ENCODE measurements around the gene MFSD2A.
"Not testable (repeated sequence)": the region's sequence is repeated elsewhere in the genome, so short reads cannot be mapped to it uniquely, and the experiment has no call there.

The MFSD2A gene

DNA sequence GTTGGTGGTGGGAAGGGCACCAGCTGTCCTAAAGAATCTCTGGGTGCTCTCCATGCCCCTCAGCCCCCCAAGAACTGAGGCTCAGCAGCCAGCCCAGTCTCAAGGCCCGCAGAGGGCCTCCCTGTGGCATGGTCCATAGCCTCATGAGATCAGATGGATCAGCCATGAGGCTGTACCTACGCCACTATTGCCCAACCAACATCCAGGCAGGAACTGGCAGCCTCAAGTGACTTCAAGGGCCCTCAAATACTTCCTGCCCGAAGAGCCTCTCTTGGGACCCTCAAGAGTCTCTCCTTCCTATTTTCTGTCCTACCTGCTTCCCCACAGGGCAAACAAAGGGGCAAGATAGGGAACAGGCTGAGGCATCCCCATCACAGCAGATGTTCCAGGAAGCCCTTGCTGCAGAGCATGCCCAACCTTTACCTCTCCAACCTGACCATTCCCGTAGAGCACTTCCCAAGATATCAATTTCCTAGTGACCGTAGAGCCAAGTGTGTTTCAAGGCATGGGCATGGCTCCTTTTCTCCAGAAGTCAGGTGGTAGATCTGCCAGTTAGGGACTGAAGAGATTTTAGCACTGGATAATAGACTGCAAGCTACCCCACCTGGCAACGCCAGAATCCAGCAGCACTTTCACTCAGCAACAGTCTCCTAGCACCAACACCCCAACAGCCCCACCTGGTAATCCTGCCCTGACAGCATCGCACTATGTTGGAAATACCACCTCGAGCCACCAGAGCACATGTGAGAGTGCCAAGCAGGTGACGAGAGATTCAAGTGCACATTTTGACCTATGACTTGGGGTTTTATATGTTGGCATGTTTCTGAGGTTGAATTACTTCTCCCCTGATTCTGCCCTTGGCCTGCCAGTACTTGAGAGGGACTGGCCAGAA, 13.7 kb upstream of the MFSD2A start:
- no peak for DNase-seq

DNA sequence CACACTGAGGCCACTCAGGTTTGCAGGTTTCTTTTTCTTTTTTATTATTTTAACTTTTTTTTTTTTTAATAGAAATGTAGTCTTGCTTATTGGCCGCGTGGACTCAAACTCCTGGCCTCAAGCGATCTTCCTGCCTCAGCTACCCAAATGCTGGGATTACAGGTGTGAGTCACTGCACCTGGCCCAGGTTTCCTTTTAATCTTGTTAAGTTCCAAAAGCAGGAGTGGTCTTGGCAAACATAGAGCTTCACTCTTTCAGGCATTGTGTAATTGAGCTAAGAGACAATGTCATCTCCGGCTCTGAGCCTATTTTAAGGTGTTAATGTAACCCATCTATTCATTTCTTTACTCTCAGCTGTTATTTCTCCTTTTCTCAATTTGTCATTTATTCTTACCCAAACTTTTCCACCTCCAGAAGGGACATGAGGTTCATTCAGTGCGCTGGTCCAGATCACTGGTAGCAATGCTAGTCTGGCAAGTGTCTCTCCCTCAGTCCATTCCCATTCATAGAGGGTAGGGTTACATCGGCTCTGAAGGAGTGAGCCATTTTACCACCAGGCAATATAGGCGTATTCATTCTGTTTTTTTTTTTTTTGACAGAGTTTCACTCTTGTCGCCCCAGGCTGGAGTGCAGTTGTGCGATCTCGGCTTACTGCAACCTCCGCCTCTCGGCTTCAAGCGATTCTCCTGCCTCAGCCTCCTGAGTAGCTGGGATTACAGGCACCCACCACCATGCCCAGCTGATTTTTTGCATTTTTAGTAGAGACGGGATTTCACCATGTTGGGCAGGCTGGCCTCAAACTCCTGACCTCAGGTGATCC, 11.3 kb upstream of the MFSD2A start:
- DNase-seq = no peak

DNA sequence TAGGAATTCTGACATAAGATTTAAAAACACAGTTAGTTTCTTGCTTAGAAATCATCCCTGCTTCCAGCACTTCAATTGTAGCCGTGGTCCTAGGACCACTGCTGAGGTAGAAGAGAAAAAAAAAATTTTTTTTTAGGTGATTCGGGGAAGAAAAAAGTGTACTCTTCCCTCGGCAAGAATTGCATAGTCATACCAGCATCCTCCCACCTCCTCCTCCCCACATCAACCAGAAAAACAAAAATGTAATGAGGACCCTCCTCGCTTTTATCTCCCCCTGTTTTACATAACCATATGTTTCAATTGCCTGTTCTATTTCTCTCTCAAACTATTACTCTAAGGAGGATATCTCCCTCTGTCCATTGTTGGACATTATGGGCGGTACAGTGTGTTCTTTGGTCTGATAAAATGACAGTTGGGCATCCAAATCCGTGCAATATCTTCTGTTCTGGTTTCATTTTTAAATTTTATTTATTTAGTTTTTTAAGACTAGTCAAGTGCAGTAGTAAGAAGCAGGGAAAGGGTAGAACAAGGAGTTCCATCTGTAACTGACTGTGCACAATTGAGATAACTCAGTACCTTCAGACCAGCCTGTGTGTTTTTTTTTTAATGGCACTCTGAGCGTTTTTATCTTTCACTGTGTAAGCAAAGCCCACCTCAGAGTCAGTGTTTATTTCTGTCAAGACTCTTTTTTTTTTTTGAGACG, 10.4 kb upstream of the MFSD2A start:
- no peak for DNase-seq

DNA sequence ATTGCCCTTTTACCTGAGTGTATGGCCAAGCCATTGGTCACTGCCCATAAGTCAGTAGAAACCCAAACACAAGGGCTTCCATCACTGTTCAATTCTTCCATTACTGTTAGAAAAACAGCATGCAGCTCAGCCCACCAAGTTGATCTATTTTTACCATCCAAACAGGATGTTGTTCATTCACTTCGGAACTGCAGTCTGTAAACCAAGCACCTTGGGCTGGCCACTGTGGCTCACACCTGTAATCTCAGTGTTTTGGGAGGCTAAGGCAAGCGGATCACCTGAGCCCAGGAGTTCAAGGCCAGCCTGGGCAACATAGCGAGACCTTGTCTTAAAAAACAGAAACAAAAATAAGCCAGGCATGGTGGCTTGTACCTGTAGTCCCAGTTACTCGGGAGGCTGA, 8.7 kb upstream of the MFSD2A start:
- DNase-seq = no peak

DNA sequence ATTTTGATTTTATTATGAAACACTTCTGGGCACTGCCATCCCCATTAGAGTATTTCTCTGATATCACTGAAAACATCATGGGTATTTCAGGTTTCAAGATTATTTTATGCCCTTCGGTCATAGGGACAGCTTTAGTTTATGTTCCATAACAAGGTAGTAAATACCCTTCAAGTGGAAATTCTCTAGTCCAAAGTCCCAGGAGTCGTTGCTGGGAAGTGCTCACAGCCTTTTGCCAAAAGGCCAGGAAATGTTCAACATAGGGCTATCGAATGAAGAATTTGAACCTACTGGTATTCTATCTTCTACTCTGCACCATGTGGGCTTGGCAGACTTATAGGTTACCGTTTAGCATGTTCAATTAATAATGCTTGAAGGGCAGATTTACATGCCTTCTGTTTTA, 7.7 kb upstream of the MFSD2A start:
- no peak for DNase-seq

DNA sequence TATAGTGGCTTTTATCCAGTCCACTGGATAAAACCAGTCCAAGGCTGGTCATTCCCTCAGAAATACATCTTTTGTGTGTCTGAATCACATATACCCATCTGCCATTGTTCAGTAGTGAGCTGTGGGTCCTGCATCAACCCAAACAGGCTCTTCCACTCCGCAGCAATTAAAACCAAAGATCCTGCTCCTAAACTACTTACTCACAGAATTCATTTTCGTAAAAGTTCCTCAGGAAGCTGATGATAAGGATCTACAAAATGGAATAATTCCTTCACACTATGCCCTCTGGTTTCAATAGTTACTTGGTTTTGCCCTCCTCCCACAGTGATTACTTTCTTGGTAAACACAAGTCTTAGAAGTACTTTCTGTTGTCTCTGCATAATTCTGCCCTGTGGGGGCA, 5.1 kb upstream of the MFSD2A start:
- no peak for DNase-seq

DNA sequence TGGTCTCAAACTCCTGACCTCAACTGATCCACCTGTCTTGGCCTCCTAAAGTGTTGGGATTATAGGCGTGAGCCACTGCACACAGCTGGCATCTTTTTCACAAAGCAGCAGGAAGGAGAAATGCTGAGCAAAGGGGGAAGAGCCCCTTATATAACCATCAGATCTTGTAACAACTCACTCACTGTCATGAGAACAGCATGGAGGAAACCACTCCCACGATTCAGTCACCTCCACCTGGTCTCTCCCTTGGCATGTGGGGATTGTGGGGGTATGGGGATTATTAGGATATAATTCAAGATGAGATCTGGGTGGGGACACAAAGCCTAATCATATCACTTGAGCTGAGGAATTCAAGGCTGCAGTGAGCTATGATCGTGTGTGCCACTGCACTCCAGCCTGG, 3.0 kb upstream of the MFSD2A start:
- no peak for DNase-seq

DNA sequence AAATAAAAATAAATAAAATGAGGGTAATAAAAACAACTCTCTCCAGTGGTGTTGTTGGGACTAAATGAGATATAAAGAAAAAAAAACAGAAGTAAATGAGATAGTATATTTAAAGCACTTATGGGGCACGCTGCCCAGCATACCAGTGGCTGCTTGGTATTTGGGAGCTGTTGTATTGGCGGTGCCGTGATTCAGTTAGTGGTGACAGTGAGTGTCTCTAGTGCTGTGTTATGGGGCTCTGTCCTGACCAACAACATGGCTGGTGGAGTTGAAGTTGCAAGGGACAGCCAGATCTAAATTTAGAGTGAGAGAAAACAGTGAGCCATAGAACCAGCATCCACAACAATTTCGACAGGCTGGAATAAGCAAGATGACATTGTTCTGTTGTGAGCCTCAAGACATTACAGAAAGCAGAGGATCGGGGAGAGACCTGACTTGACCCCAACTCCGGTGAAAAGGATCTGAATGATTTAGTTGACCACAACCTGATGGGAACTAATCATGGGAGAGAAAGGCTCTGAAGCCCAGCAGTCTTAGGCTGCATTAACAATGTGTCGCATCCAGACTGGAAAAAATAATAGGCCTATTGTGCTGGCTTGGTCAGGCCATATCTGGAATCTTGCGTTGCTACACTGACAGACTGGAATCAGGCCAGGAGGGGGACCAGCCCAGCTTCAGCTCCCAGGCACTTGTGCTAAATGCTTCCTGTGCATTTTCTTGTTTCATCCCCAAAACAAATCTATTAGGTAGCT, 2.4 kb upstream of the MFSD2A start:
- DNase-seq = no peak

DNA sequence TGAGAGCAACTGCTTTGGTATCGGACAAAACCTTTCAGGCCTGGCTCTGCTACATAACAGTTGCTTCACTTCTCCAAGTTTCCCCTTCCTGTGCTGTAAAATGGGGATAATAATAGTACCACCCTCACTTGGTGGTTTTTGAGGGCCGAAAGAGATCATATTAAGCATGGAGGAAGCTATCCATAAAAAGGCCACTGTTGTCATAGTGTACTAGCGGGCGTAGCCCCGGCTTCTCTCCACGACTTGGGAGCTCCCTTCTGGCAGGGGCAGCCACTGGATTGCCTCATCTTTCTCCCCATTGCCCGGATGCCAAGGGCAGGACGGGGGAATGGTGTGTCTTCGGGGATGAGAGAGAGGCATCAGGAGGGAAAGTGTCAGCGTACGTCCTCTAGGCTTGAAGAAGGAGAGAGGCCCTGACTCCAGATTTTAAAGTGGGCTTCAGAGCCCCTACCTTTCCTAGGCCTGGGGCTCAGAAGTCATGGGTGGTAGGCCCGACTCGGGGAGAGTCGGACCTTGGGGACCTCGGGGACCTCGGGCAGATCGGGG, 548 bp upstream of the MFSD2A start:
- DNase-seq = no peak

DNA sequence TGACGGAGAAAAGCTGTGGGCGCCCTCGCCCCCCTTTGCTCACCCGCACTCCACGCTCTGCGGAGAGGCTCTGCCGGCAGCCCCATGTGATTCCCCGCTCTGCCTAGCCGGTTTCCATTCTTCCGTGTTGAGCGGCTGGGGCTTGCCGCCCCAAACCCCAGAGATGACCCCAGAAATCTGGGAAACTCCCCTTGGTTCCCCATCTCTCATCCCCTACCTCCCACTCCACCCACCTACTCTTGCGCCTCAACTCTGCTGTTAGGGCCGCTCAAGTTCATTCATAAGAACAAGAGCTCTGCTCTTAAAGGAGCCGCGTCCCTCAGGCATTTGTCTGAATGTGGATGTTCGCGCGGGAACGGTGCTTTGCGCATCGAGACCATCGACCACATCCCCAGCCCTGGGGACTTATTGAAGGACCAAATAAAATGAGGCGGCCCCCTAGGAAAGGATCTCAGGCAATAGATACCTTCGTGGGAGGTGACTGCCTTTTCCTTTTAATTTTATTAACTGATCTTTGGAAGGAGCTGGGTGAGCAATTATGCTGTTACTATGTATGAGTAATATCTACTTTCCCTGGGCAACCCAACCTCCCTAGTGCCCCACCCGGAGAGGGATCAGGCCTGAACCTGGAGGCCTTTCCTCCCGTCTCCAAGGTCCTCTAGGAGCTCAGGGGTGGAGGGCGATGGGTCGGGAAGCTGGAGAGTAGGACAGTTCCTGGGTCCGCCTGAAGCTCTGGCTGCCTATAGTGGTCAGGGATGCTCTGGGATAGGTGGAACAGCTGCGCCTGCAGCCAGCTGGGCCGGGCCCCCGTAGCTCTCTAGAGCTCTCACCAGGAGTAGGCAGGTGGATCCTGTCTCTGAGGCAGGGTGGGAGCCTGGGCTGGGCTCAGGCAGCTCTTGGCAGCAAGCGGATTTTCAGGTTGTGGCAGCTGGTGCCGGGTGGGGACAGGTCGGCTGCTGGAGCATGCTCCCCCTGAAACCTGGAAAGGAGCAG, 898 bp downstream of the MFSD2A start:
- peak; percentile 54 for DNase-seq

DNA sequence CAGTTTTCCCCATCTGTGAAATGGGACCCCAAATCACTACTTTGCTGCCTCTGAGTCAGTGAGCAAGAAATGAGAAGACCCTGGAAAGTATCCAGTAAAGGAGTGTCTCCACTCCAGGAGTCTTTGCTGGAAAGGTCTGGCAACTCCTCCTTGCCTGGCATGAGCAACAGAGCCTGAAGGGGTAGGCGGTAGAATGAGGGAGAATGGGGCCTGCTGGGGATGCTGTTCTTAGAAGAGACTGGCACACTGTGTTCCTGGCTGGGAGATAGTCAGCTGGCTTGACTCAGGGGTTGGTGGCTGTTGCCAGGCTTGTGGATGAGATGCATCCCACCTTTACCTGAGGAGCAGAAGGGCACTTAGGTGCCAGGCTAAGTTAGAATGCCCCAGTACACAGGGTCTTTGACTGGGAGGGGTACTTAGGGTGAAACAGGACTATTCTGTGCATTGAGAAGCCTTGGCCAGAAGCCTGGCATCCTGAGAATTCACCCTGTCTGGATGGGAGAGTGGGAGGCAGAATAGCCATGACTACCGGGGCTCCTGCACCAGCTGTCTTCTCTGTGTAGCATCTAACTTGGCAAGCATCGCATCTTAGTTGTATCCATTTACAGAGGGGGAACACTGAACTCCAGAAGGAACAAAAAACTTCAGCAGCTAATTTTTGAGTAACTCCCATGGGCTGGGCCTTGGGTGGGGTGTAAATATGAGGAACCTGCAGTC, 2.5 kb downstream of the MFSD2A start:
- DNase-seq = no peak

DNA sequence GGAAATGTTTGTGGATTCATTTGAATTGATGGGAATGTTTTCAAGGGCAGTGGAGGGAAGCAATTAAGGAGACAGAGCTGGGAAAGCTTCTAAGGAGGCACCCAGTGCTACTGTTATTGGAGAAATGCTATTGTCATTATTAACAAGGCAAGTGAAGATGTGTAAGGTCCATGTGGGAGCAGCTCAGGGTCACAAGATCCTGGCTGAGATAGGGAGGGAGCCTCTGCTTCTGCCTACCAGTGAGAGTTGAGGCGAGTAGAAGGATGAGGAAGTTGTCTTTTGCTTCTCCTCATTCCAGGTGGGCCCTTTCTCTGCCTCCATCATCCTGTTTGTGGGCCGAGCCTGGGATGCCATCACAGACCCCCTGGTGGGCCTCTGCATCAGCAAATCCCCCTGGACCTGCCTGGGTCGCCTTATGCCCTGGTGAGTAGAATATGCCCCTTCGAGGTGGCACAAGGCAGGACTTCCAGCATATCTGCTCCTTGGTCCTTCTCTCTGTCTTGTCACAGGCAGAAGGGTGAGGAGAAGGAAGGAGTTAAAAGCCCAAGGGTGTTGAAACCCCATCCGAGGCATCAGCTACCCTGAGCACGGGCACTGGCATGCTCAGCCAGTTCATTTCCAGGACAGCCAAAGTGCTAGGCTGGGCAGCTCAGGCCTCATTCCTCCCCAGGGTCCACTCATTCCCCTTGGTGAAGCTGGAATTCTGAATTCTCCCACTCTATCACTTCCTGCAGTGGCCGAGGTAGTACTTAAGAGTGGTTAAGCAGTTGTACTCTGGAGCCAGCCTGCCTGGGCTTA, 3.7 kb downstream of the MFSD2A start:
- no peak for DNase-seq

DNA sequence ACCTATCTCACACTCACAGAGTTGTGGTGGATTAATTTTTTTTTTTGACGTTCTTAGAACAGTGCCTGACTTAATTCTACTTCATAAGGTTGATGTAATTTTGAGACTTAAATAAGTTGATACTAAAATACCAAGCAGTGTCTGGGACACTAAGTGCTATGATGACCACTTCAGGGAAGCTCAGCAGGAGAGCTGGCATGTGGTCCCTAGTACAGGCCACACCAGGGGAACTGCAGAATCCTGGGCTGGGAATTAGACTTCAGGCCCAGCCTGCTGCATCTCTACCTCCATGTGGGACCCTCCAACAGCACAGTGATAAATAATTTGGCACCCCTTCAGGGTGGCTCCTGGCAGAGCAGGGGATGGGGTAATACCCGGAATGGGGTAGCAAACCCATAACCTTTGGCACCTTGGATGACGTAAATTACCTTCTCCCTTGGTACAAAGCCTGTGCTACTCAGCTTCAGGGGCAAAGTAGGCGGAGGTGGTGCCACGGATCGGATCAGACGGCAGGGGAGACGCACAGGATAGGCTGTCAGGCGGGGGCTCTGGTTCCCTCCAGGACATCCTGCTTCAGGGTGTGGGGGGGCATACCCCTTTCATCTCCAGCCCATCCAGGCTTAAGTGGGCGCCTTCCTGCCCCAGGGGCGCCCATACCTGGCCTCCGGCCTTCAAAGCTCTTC, 4.8 kb downstream of the MFSD2A start:
- no peak for DNase-seq

DNA sequence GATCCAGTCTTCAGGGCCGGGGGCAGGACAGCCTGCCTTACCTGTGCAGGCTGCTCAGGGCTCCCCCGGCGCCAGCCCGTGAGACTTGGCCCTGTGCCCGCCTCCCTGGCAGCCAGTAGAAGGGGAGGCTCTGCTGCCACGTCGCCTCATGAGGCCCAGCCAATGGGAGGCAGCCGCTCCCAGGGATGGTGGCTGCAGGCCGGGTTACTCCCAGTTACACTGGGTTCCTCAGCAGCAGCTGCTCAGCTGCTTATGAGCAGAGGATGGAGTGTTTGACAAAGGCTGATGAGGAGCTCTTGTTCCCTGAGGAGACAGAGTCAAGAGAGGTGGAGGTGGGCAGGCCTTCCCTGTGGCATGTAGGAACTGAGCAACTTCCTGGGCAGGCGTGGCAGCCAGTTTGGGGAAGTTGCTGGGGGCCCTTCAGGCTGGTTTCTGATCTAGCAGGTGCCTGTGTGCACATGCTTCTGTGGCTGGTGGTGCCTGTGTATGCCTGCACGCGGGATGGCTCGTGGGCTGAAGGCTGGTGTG, 5.5 kb downstream of the MFSD2A start:
- no peak for DNase-seq

DNA sequence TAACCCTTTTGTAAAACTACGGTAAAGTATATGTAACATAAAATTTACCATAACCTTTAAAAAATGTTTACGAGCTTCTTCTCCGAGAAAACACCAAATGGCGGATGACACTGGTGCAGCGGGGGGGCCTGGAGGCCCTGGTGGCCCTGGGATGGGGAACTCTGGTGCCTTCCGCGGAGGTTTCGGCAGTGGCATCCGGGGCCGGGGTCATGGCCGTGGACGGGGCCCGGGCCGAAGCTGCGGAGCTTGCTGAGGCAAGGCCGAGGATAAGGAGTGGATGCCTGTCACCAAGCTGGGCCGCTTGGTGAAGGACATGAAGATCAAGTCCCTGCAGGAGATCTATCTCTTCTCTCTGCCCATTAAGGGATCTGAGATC, 7.5 kb downstream of the MFSD2A start:
- no peak for DNase-seq

DNA sequence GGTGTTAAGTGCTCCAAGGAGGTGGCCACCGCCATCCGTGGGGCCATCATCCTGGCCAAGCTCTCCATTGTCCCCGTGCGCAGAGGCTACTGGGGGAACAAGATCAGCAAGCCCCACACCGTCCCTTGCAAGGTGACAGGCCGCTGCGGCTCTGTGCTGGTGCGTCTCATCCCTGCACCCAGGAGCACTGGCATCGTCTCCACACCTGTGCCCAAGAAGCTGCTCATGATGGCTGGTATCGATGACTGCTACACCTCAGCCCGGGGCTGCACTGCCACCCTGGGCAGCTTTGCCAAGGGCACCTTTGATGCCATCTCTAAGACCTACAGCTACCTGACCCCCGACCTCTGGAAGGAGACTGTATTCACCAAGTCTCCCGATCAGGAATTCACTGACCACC, 8.0 kb downstream of the MFSD2A start:
- not testable (repeated sequence) for DNase-seq

DNA sequence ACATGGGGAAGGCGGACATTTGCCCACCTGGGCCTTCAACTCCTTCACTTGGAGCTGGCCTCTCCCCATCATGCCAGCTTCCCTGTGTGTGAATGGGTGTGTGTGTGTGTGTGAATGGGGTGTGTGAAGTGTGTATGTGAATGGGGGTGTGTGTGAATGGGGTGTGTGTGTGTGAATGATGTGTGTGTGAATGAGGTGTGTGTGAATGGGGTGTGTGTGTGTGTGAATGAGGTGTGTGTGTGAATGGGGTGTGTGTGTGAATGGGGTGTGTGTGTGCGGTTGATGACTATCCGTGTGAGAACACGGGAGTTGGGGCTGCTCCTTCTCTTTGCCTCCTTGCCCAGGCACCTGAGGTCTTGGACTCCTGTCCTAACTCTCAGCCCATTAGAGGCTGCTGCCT, 9.6 kb downstream of the MFSD2A start:
- no peak for DNase-seq

DNA sequence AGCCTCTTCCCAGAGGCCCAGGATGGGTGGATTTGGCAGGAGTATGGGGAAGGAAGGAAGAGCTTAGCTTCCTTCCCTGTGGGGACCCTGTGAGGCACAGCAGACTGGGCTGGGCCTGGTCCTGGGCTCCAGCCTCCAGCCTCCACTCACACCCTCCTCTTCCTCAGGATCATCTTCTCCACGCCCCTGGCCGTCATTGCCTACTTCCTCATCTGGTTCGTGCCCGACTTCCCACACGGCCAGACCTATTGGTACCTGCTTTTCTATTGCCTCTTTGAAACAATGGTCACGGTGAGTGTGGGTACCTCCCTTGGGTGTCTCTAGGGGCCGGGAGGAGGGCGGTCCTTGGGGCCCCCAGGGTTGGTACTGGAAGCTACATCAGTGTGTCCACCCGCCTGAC, 10.1 kb downstream of the MFSD2A start:
- no peak for DNase-seq

DNA sequence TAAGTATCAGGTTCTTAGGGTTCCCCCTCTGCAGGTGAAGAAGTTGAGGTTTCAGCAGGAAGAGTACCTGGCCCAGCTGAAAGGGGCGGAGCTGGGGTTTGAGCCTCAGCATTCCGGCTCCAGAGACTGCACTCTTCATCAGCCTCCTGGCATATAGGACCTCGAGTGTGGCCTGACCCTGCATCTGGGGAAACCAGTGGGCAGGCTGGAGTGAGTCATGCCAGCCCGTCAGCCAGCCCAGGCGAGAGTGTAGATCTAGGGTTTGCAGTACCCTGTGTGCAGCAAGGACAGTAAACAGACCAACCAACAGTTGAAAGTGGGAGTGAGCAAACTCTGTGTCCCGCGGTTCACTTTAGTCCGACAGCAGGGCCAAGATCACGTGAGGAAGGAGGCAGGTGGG, 14.1 kb downstream of the MFSD2A start:
- DNase-seq = no peak

All from fibroblast of skin of right quadriceps (primary cell).